Measurements from ENCODE around the gene YJU2. TPM values are rescaled to one million over a fixed set of nuclear protein-coding genes. Genes with fewer than 3 reads are reported as not detected.

Gene YJU2
- total RNA-seq, 6 donors from 2014 or later, result 18.8 to 36.6 (median 25.4) TPM

GRCh38 chr19:4297901-4298809, 51.3 kb downstream of the YJU2 start:
- H3K27me3 ChIP-seq, result no peaks in the 10 kb centered on the region
- no peak overlapping the region for H3K27ac ChIP-seq
- no peaks in the 10 kb centered on the region for H3K4me1 ChIP-seq
- ATAC-seq (ENCODE audit: low FRiP score in 2 of 2), result no peak
- DNase-seq, result peak in 1 of 2 donors; percentile 61
- no peaks in the 10 kb centered on the region for H3K9me3 ChIP-seq
- no peak overlapping the region for H3K4me3 ChIP-seq
- TF ChIP-seq POLR2AphosphoS5 (IDR thresholded peaks at IDR 0.05) (no peak), EP300 (IDR thresholded peaks at IDR 0.05) (no peak), POLR2A (IDR thresholded peaks at IDR 0.05) (no peak), CTCF (IDR thresholded peaks at IDR 0.05) (no peak)
- 71 to 76% methylated on average over 12 to 27 of the region's 27 CpGs for WGBS, 2 donors
- H3K36me3 ChIP-seq, result no peaks in the 10 kb centered on the region

- TF ChIP-seq POLR2AphosphoS5 (IDR thresholded peaks at IDR 0.05), result no peak
- no peak for TF ChIP-seq EP300 (IDR thresholded peaks at IDR 0.05)
- no peak for TF ChIP-seq CTCF (IDR thresholded peaks at IDR 0.05)
- TF ChIP-seq POLR2A (IDR thresholded peaks at IDR 0.05), result no peak
- DNase-seq, result no peak
- 79 to 91% methylated on average over 7 to 8 of the region's 8 CpGs for WGBS, 2 donors
- no peak for ATAC-seq (ENCODE audit: low FRiP score in 2 of 2)
- H3K36me3 ChIP-seq, result no peaks in the 10 kb centered on the region
- H3K9me3 ChIP-seq, result no peaks in the 10 kb centered on the region
- peaks cover 0 to under 1% (median 0%) of the 10 kb centered on the region in 4 donors for H3K27me3 ChIP-seq
- H3K27ac ChIP-seq, result no peak overlapping the region
- no peaks in the 10 kb centered on the region for H3K4me1 ChIP-seq
- no peak overlapping the region for H3K4me3 ChIP-seq
Measured at GRCh38 chr19:4298810-4299550, 52.1 kb downstream of the YJU2 start.

GRCh38 chr19:4300589-4300988, 53.7 kb downstream of the YJU2 start:
- Histone ChIP-seq H3K4me1 (peaks cover 0 to 6% (median 5%) of the 10 kb centered on the region in 4 donors), H3K27ac (no peak overlapping the region), H3K9me3 (no peaks in the 10 kb centered on the region), H3K4me3 (no peak overlapping the region), H3K27me3 (peaks cover 0 to 14% (median 3%) of the 10 kb centered on the region in 4 donors), H3K36me3 (no peaks in the 10 kb centered on the region)
- TF ChIP-seq EP300 (IDR thresholded peaks at IDR 0.05) (no peak), POLR2A (IDR thresholded peaks at IDR 0.05) (no peak)
- 83 to 88% methylated on average over 3 of the region's 3 CpGs for WGBS, 2 donors
- DNase-seq, result no peak
- no peak for ATAC-seq (ENCODE audit: low FRiP score in 2 of 2)

GRCh38 chr19:4301590-4302242, 54.8 kb downstream of the YJU2 start:
- Histone ChIP-seq H3K4me3 (no peak overlapping the region), H3K36me3 (no peaks in the 10 kb centered on the region), H3K27ac (no peak overlapping the region), H3K4me1 (peaks cover 0 to 6% (median 5%) of the 10 kb centered on the region in 4 donors), H3K27me3 (peaks cover 0 to 14% (median 3%) of the 10 kb centered on the region in 4 donors), H3K9me3 (no peaks in the 10 kb centered on the region)
- ATAC-seq (ENCODE audit: low FRiP score in 2 of 2) (no peak), DNase-seq (no peak)
- no peak for TF ChIP-seq POLR2AphosphoS5 (IDR thresholded peaks at IDR 0.05)
- no peak for TF ChIP-seq POLR2A (IDR thresholded peaks at IDR 0.05)
- TF ChIP-seq EP300 (IDR thresholded peaks at IDR 0.05), result no peak
- TF ChIP-seq CTCF (IDR thresholded peaks at IDR 0.05), result no peak
- WGBS, 2 donors, result 49 to 50% methylated on average over 13 of the region's 13 CpGs

GRCh38 chr19:4302243-4302640, 55.4 kb downstream of the YJU2 start, which contains the start of gene TMIGD2:
Gene TMIGD2 (minus strand): TSS chr19:4302389. CDS start chr19:4302385, 4 bp downstream.
- no peak within 1 kb of the TSS for H3K27ac ChIP-seq
- peaks cover 0 to 14% (median 3%) of the 10 kb centered on the region in 4 donors for H3K27me3 ChIP-seq
- WGBS, 2 donors, result 59 to 61% methylated on average over 4 to 7 of the region's 8 CpGs
- H3K4me1 ChIP-seq, result peaks cover 0 to 6% (median 5%) of the 10 kb centered on the region in 4 donors
- TF ChIP-seq CTCF (IDR thresholded peaks at IDR 0.05) (no peak), POLR2AphosphoS5 (IDR thresholded peaks at IDR 0.05) (no peak), EP300 (IDR thresholded peaks at IDR 0.05) (no peak), POLR2A (IDR thresholded peaks at IDR 0.05) (no peak)
- H3K4me3 ChIP-seq, result no peak within 1 kb of the TSS
- no peaks in the 10 kb centered on the region for H3K36me3 ChIP-seq
- H3K9me3 ChIP-seq, result no peaks in the 10 kb centered on the region
- ATAC-seq (ENCODE audit: low FRiP score in 2 of 2) (no peak), DNase-seq (no peak)

Measured in upper lobe of left lung (tissue), 6 donors.